K562 (cell line): Measurements from ENCODE around the gene SLC24A3. TPM values are rescaled to one million over a fixed set of nuclear protein-coding genes. Genes with fewer than 3 reads are reported as not detected.

Source experiments
- ATAC-seq: fragments of 200-7000 bp; cut with Tn5 transposase; 3 replicates; pipeline ENCODE4 v1.9.1; 2020; ENCODE audit warnings: moderate library complexity
- BruUV-seq: library from RNA; stranded (reverse); fragments of 400-500 nt; replicated peaks from 2 replicates; lab custom pipeline; 2021; lab: Mats Ljungman, UMichigan
- CTCF ChIA-PET: fragments of 300-600 bp; formaldehyde crosslinking; extraction: SDS; loops from one replicate; lab custom pipeline; 2021; ENCODE audit warnings: low intra/inter-chr PET ratio; lab: Yijun Ruan, JAX
- POLR2A ChIA-PET: fragments of 300-600, 350-650 bp; sonication (Branson Sonifier 250); formaldehyde crosslinking; extraction: SDS; loops from one replicate; lab custom pipeline; 2021; ENCODE audit warnings: antibody characterized with exemption, inconsistent platforms; lab: Yijun Ruan, JAX
- DNase-seq, 4 experiments: peaks; one replicate each; pipeline versions ENCODE4 v3.0.0 to v3.0.0-alpha.2; 2011 to 2018; ENCODE audit warnings: low spot score in 3 of 4, mixed read lengths in 3 of 4; ENCODE audit errors: extremely low read depth in 1 of 4
- FAIRE-seq: peaks from 2 replicates; lab custom pipeline; 2011; peaks lifted over from hg19 to GRCh38; lab: Jason Lieb, UNC
- H2AFZ ChIP-seq: 2 replicates; pipeline ENCODE4 v1.6.0; 2011; ENCODE audit warnings: low read depth, low read length, control low read depth, inconsistent platforms
- H3K27ac ChIP-seq: fragments of 200-600 bp; 3 replicates; pipeline ENCODE4 v1.8.0; 2011; ENCODE audit warnings: low read depth, mild to moderate bottlenecking, control low read depth, inconsistent platforms, low read length, moderate library complexity, mixed read lengths; ENCODE audit errors: extremely low read depth
- H3K27me3 ChIP-seq, 2 experiments: fragments of 300-600 bp in 1 of 2; 2 replicates in 1 of 2; 3 replicates in 1 of 2; pipeline versions ENCODE4 v1.6.0 to v1.8.0; 2011; ENCODE audit warnings: inconsistent platforms in 2 of 2, low read length in 2 of 2, mild to moderate bottlenecking in 1 of 2, mixed read lengths in 1 of 2, moderate library complexity in 1 of 2; ENCODE audit not compliant: control insufficient read depth in 2 of 2, insufficient read depth in 2 of 2
- H3K36me3 ChIP-seq: fragments of 300-600 bp; 3 replicates; pipeline ENCODE4 v1.8.0; 2011; ENCODE audit warnings: mild to moderate bottlenecking, low read length, inconsistent platforms; ENCODE audit not compliant: control insufficient read depth, insufficient read depth
- H3K4me1 ChIP-seq, 2 experiments: fragments of 200-600 bp in 1 of 2; replicated peaks in 1 of 2; 2 replicates in 1 of 2; 3 replicates in 1 of 2; pipeline versions ENCODE4 v1.5.1 to v1.8.0; 2011; ENCODE audit warnings: inconsistent platforms in 2 of 2, low read length in 2 of 2, mild to moderate bottlenecking in 1 of 2, mixed read lengths in 1 of 2, moderate library complexity in 1 of 2; ENCODE audit not compliant: control insufficient read depth in 2 of 2, insufficient read depth in 2 of 2
- H3K4me2 ChIP-seq: 2 replicates; pipeline ENCODE4 v1.6.1; 2011; ENCODE audit warnings: low read length, control low read depth, inconsistent platforms, mixed read lengths; ENCODE audit not compliant: insufficient read depth
- H3K4me3 ChIP-seq: fragments of 200-600 bp; sonication (generic), shearing (Covaris generic); 2 replicates; pipeline ENCODE4 v1.5.1; 2016; ENCODE audit warnings: control low read depth, inconsistent platforms
- H3K79me2 ChIP-seq: fragments of 200-600 bp; 3 replicates; pipeline ENCODE4 v1.8.0; 2011; ENCODE audit warnings: low read length, inconsistent platforms; ENCODE audit not compliant: control insufficient read depth, insufficient read depth
- H3K9ac ChIP-seq, 2 experiments: 2 replicates each; pipeline versions ENCODE4 v1.6.0 to v1.6.1; 2011; ENCODE audit warnings: low read depth in 2 of 2, low read length in 2 of 2, control low read depth in 1 of 2, inconsistent platforms in 1 of 2, mild to moderate bottlenecking in 1 of 2, mixed read lengths in 1 of 2; ENCODE audit not compliant: insufficient read depth in 1 of 2
- H3K9me1 ChIP-seq: one replicate; pipeline ENCODE4 v1.6.0; 2011; ENCODE audit warnings: inconsistent platforms, mild to moderate bottlenecking, low read length, moderate library complexity; ENCODE audit not compliant: control insufficient read depth, insufficient read depth
- H3K9me3 ChIP-seq: replicated peaks from 2 replicates; pipeline ENCODE4 v1.5.1; 2011; ENCODE audit warnings: low read depth, low read length, inconsistent platforms; ENCODE audit not compliant: control insufficient read depth, insufficient read depth
- H4K20me1 ChIP-seq: replicated peaks from 2 replicates; pipeline ENCODE4 v1.6.1; 2011; ENCODE audit warnings: low read length, inconsistent platforms, mixed read lengths; ENCODE audit not compliant: control insufficient read depth, insufficient read depth
- CEBPG ChIP-seq, 3 experiments: fragments of 200-800 bp in 1 of 3; sonication (Bioruptor generic) in 1 of 3; sonication (generic) in 1 of 3; formaldehyde crosslinking in 1 of 3; IDR thresholded peaks in 2 of 3; conservative IDR thresholded peaks in 1 of 3; 2 replicates each; pipeline versions ENCODE4 v1.6.1 to v1.8.0; 2016 to 2022; ENCODE audit warnings: missing compliant biosample characterization in 2 of 3, missing genetic modification characterization in 2 of 3, mild to moderate bottlenecking in 1 of 3, missing genetic modification reagents in 1 of 3
- CEBPZ ChIP-seq: fragments of 150-350 bp; IDR thresholded peaks from 2 replicates; pipeline ENCODE4 v1.6.1; 2014; ENCODE audit warnings: low read depth, mild to moderate bottlenecking, low read length, borderline replicate concordance
- E2F3 ChIP-seq: fragments of 250-450 bp; sonication (Bioruptor Pico); IDR thresholded peaks from 2 replicates; pipeline ENCODE4 v1.4.0; 2020; ENCODE audit warnings: mild to moderate bottlenecking
- HSF4 ChIP-seq: fragments of 250-450 bp; sonication (Bioruptor Pico); IDR thresholded peaks from 2 replicates; pipeline ENCODE4 v2.1.2; 2022; ENCODE audit warnings: mild to moderate bottlenecking, moderate library complexity, borderline replicate concordance
- MITF ChIP-seq: IDR thresholded peaks from 2 replicates; pipeline ENCODE4 v1.6.1; 2014; ENCODE audit warnings: antibody characterized with exemption
- RFX5 ChIP-seq: IDR thresholded peaks from 2 replicates; pipeline ENCODE4 v1.6.1; 2011; ENCODE audit warnings: low read depth, mild to moderate bottlenecking, improper control_type of control experiment, low read length
- THRAP3 ChIP-seq: fragments of 450-650 bp; IDR thresholded peaks from 2 replicates; pipeline ENCODE4 v1.6.1; 2016; ENCODE audit warnings: mild to moderate bottlenecking, inconsistent platforms, borderline replicate concordance
- TOE1 ChIP-seq, 2 experiments: fragments of 450-650 bp in 1 of 2; sonication (generic) in 1 of 2; formaldehyde crosslinking in 1 of 2; IDR thresholded peaks; 2 replicates each; pipeline versions ENCODE4 v1.7.1 to v1.8.0; 2016 to 2022; ENCODE audit warnings: borderline replicate concordance in 2 of 2, mild to moderate bottlenecking in 2 of 2, antibody characterized with exemption in 1 of 2, inconsistent platforms in 1 of 2, low read depth in 1 of 2, missing genetic modification reagents in 1 of 2, moderate library complexity in 1 of 2
- ZNF507 ChIP-seq: conservative IDR thresholded peaks from 2 replicates; pipeline ENCODE4 v1.6.1; 2017; ENCODE audit warnings: missing genetic modification characterization, missing compliant biosample characterization
- ZNF551 ChIP-seq: fragments of 250-450 bp; sonication (Bioruptor Pico); IDR thresholded peaks from 2 replicates; pipeline ENCODE4 v1.5.0; 2021; ENCODE audit warnings: mild to moderate bottlenecking, moderate library complexity
- ZNF780A ChIP-seq: fragments of 250-450 bp; sonication (Bioruptor Pico); IDR thresholded peaks from 2 replicates; pipeline ENCODE4 v1.5.0; 2021; ENCODE audit warnings: mild to moderate bottlenecking
- in situ Hi-C: fragments of 300-500 bp; cut with MboI; formaldehyde crosslinking; loops from 4 replicates; pipeline ENCODE4 v1.15.0; 2018; ENCODE audit warnings: inconsistent platforms, mixed read lengths
- intact Hi-C: fragments of 100-400 bp; cut with micrococcal nuclease; formaldehyde crosslinking; loops from 2 replicates; pipeline ENCODE4 v1.14.2; 2022
- polyA plus RNA-seq, 8 experiments: library from polyadenylated mRNA; depleted of rRNA in 4 of 8; stranded (reverse) in 5 of 8; unstranded in 3 of 8; fragments of >200 nt; fragmentation: Nextera tagmentation in 2 of 8; fragmentation: Illumina TruSeq in 1 of 8; extraction: Ambion mirVana in 2 of 8; extraction: Trizol in 1 of 8; gene quantifications; 2 replicates each; pipeline versions ENCODE4 v1.2.1 to v1.2.3, GENCODE V29; 2011 to 2014; ENCODE audit warnings: inconsistent platforms in 1 of 8, missing spikeins in 1 of 8
- total RNA-seq, 7 experiments: library from RNA; depleted of rRNA in 6 of 7; stranded (reverse); fragments of >200 nt in 6 of 7; fragmentation: Illumina TruSeq in 2 of 7; extraction: Trizol in 2 of 7; gene quantifications; 2 replicates each; pipeline versions ENCODE4 v1.2.1 to v1.2.3, GENCODE V29; 2011 to 2021; ENCODE audit warnings: low replicate concordance in 1 of 7
- TF ChIP-seq, protein P1 (sequence below): fragments of 250-450 bp; sonication (Bioruptor Pico); IDR thresholded peaks from 2 replicates; pipeline ENCODE4 v1.5.0; 2021

SLC24A3 gene
- total and polyA plus RNA-seq, 9 of the 15 experiments (the other 6 are each of a cell fraction or from before 2014, with no cell fraction given) = not detected

- intact Hi-C loops (no loop called here), in situ Hi-C loops (no loop called here)
- H4K20me1 ChIP-seq = no peaks in the 10 kb centered on the region
- no peak overlapping the region for H3K4me2 ChIP-seq
- H3K9ac ChIP-seq = no peak overlapping the region
- no peaks in the 10 kb centered on the region for H3K9me3 ChIP-seq
- no peak for DNase-seq
- H3K4me3 ChIP-seq = no peak overlapping the region
- ChIA-PET CTCF (no interaction called here), POLR2A (no interaction called here)
- no peaks in the 10 kb centered on the region for H3K9me1 ChIP-seq
- no peak for ATAC-seq
- FAIRE-seq = no peak
- no peaks in the 10 kb centered on the region for H3K27me3 ChIP-seq
- no peaks in the 10 kb centered on the region for H3K36me3 ChIP-seq
- no peak overlapping the region for H3K27ac ChIP-seq
- BruUV-seq = no TSS peak
- H3K4me1 ChIP-seq = no peaks in the 10 kb centered on the region
- H3K79me2 ChIP-seq = no peaks in the 10 kb centered on the region
- no peak overlapping the region for H2AFZ ChIP-seq
- no peak for TF ChIP-seq CEBPG (CRISPR knock-in tag; IDR thresholded peaks at IDR 0.05)
- TF ChIP-seq CEBPG (tag; conservative IDR thresholded peaks at IDR 0.05 in 1 of 2, IDR thresholded peaks at IDR 0.05 in 1 of 2) = no peak
- no peak for TF ChIP-seq ZNF507 (tag)
- TF ChIP-seq THRAP3 = no peak
- TF ChIP-seq, protein P1, sequence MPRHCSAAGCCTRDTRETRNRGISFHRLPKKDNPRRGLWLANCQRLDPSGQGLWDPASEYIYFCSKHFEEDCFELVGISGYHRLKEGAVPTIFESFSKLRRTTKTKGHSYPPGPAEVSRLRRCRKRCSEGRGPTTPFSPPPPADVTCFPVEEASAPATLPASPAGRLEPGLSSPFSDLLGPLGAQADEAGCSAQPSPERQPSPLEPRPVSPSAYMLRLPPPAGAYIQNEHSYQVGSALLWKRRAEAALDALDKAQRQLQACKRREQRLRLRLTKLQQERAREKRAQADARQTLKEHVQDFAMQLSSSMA (CRISPR knock-in tag) = no peak
- no peak for TF ChIP-seq ZNF551 (CRISPR knock-in tag)
- no peak for TF ChIP-seq ZNF780A (CRISPR knock-in tag)
- no peak for TF ChIP-seq MITF
- no peak for TF ChIP-seq E2F3
- TF ChIP-seq RFX5 = no peak
- no peak for TF ChIP-seq TOE1 (IDR thresholded peaks at IDR 0.05; ENCODE audit: borderline replicate concordance)
- TF ChIP-seq TOE1 (CRISPR knock-in tag; IDR thresholded peaks at IDR 0.05; ENCODE audit: borderline replicate concordance, low read depth) = no peak
- TF ChIP-seq CEBPZ = no peak
- TF ChIP-seq HSF4 (CRISPR knock-in tag) = no peak
Measured at GRCh38 chr20:19504251-19504650, 291.8 kb downstream of the SLC24A3 start.
